Neural progenitor cell (in vitro differentiated cells): ENCODE data around the gene GALNT17.

ENCODE experiments used
- EZH2 ChIP-seq: fragments of 200-600 bp; sonication (generic); IDR thresholded peaks from 2 replicates; pipeline ENCODE4 v1.6.1; 2017; ENCODE audit warnings: antibody characterized with exemption, mild to moderate bottlenecking, moderate library complexity
- EZH2phosphoT487 ChIP-seq: fragments of 200-600 bp; sonication (generic); IDR thresholded peaks from 2 replicates; pipeline ENCODE4 v1.6.1; 2017; ENCODE audit warnings: antibody characterized with exemption
- TF ChIP-seq, protein P1 (sequence below): fragments of 200-600 bp; sonication (generic); IDR thresholded peaks from 2 replicates; pipeline ENCODE4 v1.5.1; 2017; ENCODE audit warnings: antibody characterized with exemption, mild to moderate bottlenecking

DNA sequence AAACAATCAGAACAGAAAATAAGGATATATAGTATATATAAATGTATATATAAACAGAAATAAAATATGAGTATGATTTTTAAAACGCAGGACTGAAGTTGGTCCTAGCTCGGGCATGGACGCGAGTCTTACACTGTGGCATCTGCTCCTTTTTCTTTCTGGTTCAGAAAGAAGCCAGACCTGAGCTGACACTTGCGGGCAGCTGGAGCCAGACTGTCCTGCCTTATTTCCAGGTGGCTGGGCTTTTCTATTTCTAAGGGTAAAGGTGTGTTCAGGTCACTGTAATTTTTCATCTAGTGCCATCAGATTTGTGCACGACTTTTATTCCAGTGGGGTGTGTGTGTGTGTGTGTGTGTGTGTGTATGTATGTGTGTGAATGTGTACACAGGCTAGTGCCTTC, 166.4 kb downstream of the GALNT17 start:
- TF ChIP-seq, protein P1, sequence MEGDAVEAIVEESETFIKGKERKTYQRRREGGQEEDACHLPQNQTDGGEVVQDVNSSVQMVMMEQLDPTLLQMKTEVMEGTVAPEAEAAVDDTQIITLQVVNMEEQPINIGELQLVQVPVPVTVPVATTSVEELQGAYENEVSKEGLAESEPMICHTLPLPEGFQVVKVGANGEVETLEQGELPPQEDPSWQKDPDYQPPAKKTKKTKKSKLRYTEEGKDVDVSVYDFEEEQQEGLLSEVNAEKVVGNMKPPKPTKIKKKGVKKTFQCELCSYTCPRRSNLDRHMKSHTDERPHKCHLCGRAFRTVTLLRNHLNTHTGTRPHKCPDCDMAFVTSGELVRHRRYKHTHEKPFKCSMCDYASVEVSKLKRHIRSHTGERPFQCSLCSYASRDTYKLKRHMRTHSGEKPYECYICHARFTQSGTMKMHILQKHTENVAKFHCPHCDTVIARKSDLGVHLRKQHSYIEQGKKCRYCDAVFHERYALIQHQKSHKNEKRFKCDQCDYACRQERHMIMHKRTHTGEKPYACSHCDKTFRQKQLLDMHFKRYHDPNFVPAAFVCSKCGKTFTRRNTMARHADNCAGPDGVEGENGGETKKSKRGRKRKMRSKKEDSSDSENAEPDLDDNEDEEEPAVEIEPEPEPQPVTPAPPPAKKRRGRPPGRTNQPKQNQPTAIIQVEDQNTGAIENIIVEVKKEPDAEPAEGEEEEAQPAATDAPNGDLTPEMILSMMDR, result no peak
- no peak for TF ChIP-seq EZH2
- TF ChIP-seq EZH2phosphoT487, result no peak
